Retinal pigment epithelial cell (primary cell): ENCODE data around the gene TNPO2.

Experiments
- DNase-seq: peaks from one replicate; pipeline ENCODE4 v3.0.0-alpha.2; 2010; ENCODE audit warnings: low read depth
- H3K4me3 ChIP-seq: 2 replicates; pipeline ENCODE4 v1.5.1; 2011; ENCODE audit warnings: mild to moderate bottlenecking, low read length, control low read depth, moderate library complexity
- CTCF ChIP-seq: conservative IDR thresholded peaks from 2 replicates; pipeline ENCODE4 v1.5.1; 2011; ENCODE audit warnings: low read depth, low read length, control low read depth, inconsistent platforms

Gene TNPO2

GRCh38 chr19:12764698-12765097 is 41.0 kb upstream of the TNPO2 start:
- H3K4me3 ChIP-seq, result no peak overlapping the region
- TF ChIP-seq CTCF, result no peak
- no peak for DNase-seq

GRCh38 chr19:12763100-12763499 is 39.4 kb upstream of the TNPO2 start:
- DNase-seq, result no peak
- no peak overlapping the region for H3K4me3 ChIP-seq
- TF ChIP-seq CTCF, result no peak

- H3K4me3 ChIP-seq, result no peak overlapping the region
- DNase-seq, result no peak
- no peak for TF ChIP-seq CTCF
Measured at GRCh38 chr19:12759686-12760085, 36.0 kb upstream of the TNPO2 start.

GRCh38 chr19:12757544-12758274 is 34.0 kb upstream of the TNPO2 start:
- peak overlapping the region; percentile 23 for H3K4me3 ChIP-seq
- no peak for DNase-seq
- peak; percentile 80 for TF ChIP-seq CTCF

- no peak overlapping the region for H3K4me3 ChIP-seq
- TF ChIP-seq CTCF, result no peak
- no peak for DNase-seq
Measured at GRCh38 chr19:12756150-12756883, 32.6 kb upstream of the TNPO2 start.

GRCh38 chr19:12754465-12755196 is 30.9 kb upstream of the TNPO2 start:
- DNase-seq, result no peak
- TF ChIP-seq CTCF, result no peak
- H3K4me3 ChIP-seq, result no peak overlapping the region
